Loucy (cell line): ENCODE results near the gene HECA.

ENCODE experiments used
- H2AFZ ChIP-seq: fragments of 200-600 bp; sonication (generic); 2 replicates; pipeline ENCODE4 v1.6.0; 2016; ENCODE audit warnings: antibody characterized with exemption, mild to moderate bottlenecking, low read length, moderate library complexity
- H3F3A ChIP-seq: fragments of 200-600 bp; 2 replicates; pipeline ENCODE4 v1.6.0; 2016; ENCODE audit warnings: antibody characterized with exemption, low read depth, mild to moderate bottlenecking
- H3K27me3 ChIP-seq: fragments of 200-600 bp; sonication (generic); 2 replicates; pipeline ENCODE4 v1.6.1; 2014; ENCODE audit warnings: low read length, mild to moderate bottlenecking; ENCODE audit not compliant: insufficient read depth, poor library complexity, severe bottlenecking
- H3K36me3 ChIP-seq: fragments of 200-600 bp; sonication (generic); 2 replicates; pipeline ENCODE4 v1.6.1; 2016; ENCODE audit warnings: low read length; ENCODE audit not compliant: insufficient read depth
- H3K4me1 ChIP-seq: fragments of 200-600 bp; sonication (generic); 2 replicates; pipeline ENCODE4 v1.5.1; 2014; ENCODE audit warnings: low read length, mild to moderate bottlenecking; ENCODE audit not compliant: insufficient read depth, poor library complexity, severe bottlenecking
- H3K4me2 ChIP-seq: fragments of 200-600 bp; sonication (generic); 2 replicates; pipeline ENCODE4 v1.6.0; 2014; ENCODE audit warnings: antibody characterized with exemption, low read length, low read depth, mild to moderate bottlenecking; ENCODE audit not compliant: poor library complexity, severe bottlenecking
- H3K4me3 ChIP-seq: fragments of 200-600 bp; sonication (generic); 2 replicates; pipeline ENCODE4 v1.5.1; 2014; ENCODE audit warnings: low read length, mild to moderate bottlenecking, mixed read lengths; ENCODE audit not compliant: poor library complexity, severe bottlenecking
- H3K79me2 ChIP-seq: fragments of 200-600 bp; sonication (generic); 2 replicates; pipeline ENCODE4 v1.6.1; 2014; ENCODE audit warnings: low read length; ENCODE audit not compliant: insufficient read depth
- H3K9ac ChIP-seq: fragments of 200-600 bp; sonication (generic); 2 replicates; pipeline ENCODE4 v1.6.0; 2014; ENCODE audit warnings: mild to moderate bottlenecking, low read depth, low read length, moderate library complexity; ENCODE audit not compliant: poor library complexity, severe bottlenecking
- H3K9me2 ChIP-seq: fragments of 200-600 bp; sonication (generic); replicated peaks from 2 replicates; pipeline ENCODE4 v1.6.1; 2016; ENCODE audit warnings: low read depth, low read length, mixed read lengths
- H3K9me3 ChIP-seq: fragments of 200-600 bp; sonication (generic); 2 replicates; pipeline ENCODE4 v1.6.1; 2014; ENCODE audit warnings: mild to moderate bottlenecking, antibody characterized with exemption, low read length, low read depth; ENCODE audit not compliant: insufficient read depth
- H4K20me1 ChIP-seq: fragments of 200-600 bp; sonication (generic); 2 replicates; pipeline ENCODE4 v1.6.0; 2014; ENCODE audit warnings: antibody characterized with exemption, low read length, mild to moderate bottlenecking; ENCODE audit not compliant: insufficient read depth, poor library complexity, severe bottlenecking
- CTCF ChIP-seq: fragments of 200-600 bp; sonication (generic); conservative IDR thresholded peaks from 2 replicates; pipeline ENCODE4 v1.5.1; 2014; ENCODE audit warnings: mild to moderate bottlenecking, antibody characterized with exemption, low read length
- EZH2phosphoT487 ChIP-seq: fragments of 200-600 bp; IDR thresholded peaks from 2 replicates; pipeline ENCODE4 v1.6.1; 2018; ENCODE audit warnings: antibody characterized with exemption, mild to moderate bottlenecking, moderate library complexity, borderline replicate concordance

HECA gene

GRCh38 chr6:139153855-139154254 is 19.0 kb downstream of the HECA start:
- H3K4me1 ChIP-seq: peaks cover 16% of the 10 kb centered on the region
- H3K4me3 ChIP-seq: no peak overlapping the region
- no peaks in the 10 kb centered on the region for H3K9me3 ChIP-seq
- no peaks in the 10 kb centered on the region for H3K27me3 ChIP-seq
- no peak overlapping the region for H2AFZ ChIP-seq
- no peaks in the 10 kb centered on the region for H3K36me3 ChIP-seq
- no peak for TF ChIP-seq EZH2phosphoT487
- no peak for TF ChIP-seq CTCF
- H3K9ac ChIP-seq: no peak overlapping the region
- peaks cover 57% of the 10 kb centered on the region for H3K79me2 ChIP-seq
- H3F3A ChIP-seq: no peaks in the 10 kb centered on the region
- H3K4me2 ChIP-seq: no peak overlapping the region
- H3K9me2 ChIP-seq: no peaks in the 10 kb centered on the region
- peaks cover 11% of the 10 kb centered on the region for H4K20me1 ChIP-seq

GRCh38 chr6:139154881-139155547 is 20.1 kb downstream of the HECA start:
- Histone ChIP-seq H3F3A (no peaks in the 10 kb centered on the region), H3K79me2 (peaks cover 52% of the 10 kb centered on the region), H2AFZ (no peak overlapping the region), H3K9me2 (no peaks in the 10 kb centered on the region), H3K4me2 (no peak overlapping the region), H3K4me1 (peaks cover 14% of the 10 kb centered on the region), H4K20me1 (peaks cover 18% of the 10 kb centered on the region), H3K36me3 (no peaks in the 10 kb centered on the region), H3K27me3 (no peaks in the 10 kb centered on the region), H3K4me3 (no peak overlapping the region), H3K9ac (no peak overlapping the region), H3K9me3 (no peaks in the 10 kb centered on the region)
- no peak for TF ChIP-seq EZH2phosphoT487
- no peak for TF ChIP-seq CTCF

GRCh38 chr6:139156102-139156501 is 21.2 kb downstream of the HECA start:
- no peak overlapping the region for H3K4me3 ChIP-seq
- H3K79me2 ChIP-seq: peaks cover 50% of the 10 kb centered on the region
- TF ChIP-seq EZH2phosphoT487: no peak
- no peak for TF ChIP-seq CTCF
- H3K9me3 ChIP-seq: no peaks in the 10 kb centered on the region
- H3K36me3 ChIP-seq: no peaks in the 10 kb centered on the region
- H3K4me2 ChIP-seq: no peak overlapping the region
- H4K20me1 ChIP-seq: peaks cover 28% of the 10 kb centered on the region
- no peak overlapping the region for H2AFZ ChIP-seq
- H3F3A ChIP-seq: no peaks in the 10 kb centered on the region
- no peaks in the 10 kb centered on the region for H3K9me2 ChIP-seq
- peaks cover 25% of the 10 kb centered on the region for H3K4me1 ChIP-seq
- no peaks in the 10 kb centered on the region for H3K27me3 ChIP-seq
- H3K9ac ChIP-seq: no peak overlapping the region
